Activated B cell treated with CpG ODN at 0.5 μM for 24 hours (primary cell): ENCODE measurements around the gene RNF220. TPM values are rescaled to one million over a fixed set of nuclear protein-coding genes. Genes with fewer than 3 reads are reported as not detected.

Source experiments
- ATAC-seq: fragments of 200-7000 bp; cut with Tn5 transposase; one replicate; pipeline ENCODE4 v1.10.0; 2021; ENCODE audit warnings: low read depth, mild to moderate bottlenecking, moderate library complexity
- CTCF ChIA-PET: fragments of 350-600 bp; sonication (Branson Sonifier 250); formaldehyde crosslinking; loops from one replicate; lab custom pipeline; 2021; ENCODE audit warnings: antibody characterized with exemption; lab: Charles Lee
- POLR2A ChIA-PET: fragments of 350-600 bp; sonication (Branson Sonifier 250); formaldehyde crosslinking; loops from one replicate; lab custom pipeline; 2021; ENCODE audit warnings: antibody characterized with exemption; lab: Charles Lee
- DNase-seq: peaks from one replicate; pipeline ENCODE4 v3.0.0; 2022
- H3K27ac Mint-ChIP-seq: one replicate; pipeline ENCODE4 v1.8.0; 2020; ENCODE audit warnings: mixed read lengths
- H3K27me3 Mint-ChIP-seq: one replicate; pipeline ENCODE4 v1.8.0; 2021; ENCODE audit warnings: mixed read lengths
- H3K36me3 Mint-ChIP-seq: one replicate; pipeline ENCODE4 v1.8.0; 2021; ENCODE audit warnings: low read depth, mixed read lengths
- H3K4me1 Mint-ChIP-seq: one replicate; pipeline ENCODE4 v1.8.0; 2021; ENCODE audit warnings: mixed read lengths
- H3K4me3 Mint-ChIP-seq: one replicate; pipeline ENCODE4 v1.8.0; 2020; ENCODE audit warnings: mild to moderate bottlenecking, mixed read lengths
- H3K9me3 Mint-ChIP-seq: one replicate; pipeline ENCODE4 v1.8.0; 2020; ENCODE audit warnings: mixed read lengths
- intact Hi-C: fragments of 100-400 bp; cut with micrococcal nuclease; formaldehyde crosslinking; loops from one replicate; pipeline ENCODE4 v1.15.1; 2024
- total RNA-seq: library from RNA; stranded (reverse); gene quantifications from 2 replicates; pipeline ENCODE4 v1.2.3, GENCODE V29; 2022
- TF ChIP-seq, protein P1 (sequence below): fragments of 200-600 bp; IDR thresholded peaks from one replicate; pipeline ENCODE4 v1.8.0; 2022; ENCODE audit warnings: antibody characterized with exemption, mild to moderate bottlenecking

Gene RNF220
- total RNA-seq, 1 donor from 2014 or later, result 103 TPM

DNA sequence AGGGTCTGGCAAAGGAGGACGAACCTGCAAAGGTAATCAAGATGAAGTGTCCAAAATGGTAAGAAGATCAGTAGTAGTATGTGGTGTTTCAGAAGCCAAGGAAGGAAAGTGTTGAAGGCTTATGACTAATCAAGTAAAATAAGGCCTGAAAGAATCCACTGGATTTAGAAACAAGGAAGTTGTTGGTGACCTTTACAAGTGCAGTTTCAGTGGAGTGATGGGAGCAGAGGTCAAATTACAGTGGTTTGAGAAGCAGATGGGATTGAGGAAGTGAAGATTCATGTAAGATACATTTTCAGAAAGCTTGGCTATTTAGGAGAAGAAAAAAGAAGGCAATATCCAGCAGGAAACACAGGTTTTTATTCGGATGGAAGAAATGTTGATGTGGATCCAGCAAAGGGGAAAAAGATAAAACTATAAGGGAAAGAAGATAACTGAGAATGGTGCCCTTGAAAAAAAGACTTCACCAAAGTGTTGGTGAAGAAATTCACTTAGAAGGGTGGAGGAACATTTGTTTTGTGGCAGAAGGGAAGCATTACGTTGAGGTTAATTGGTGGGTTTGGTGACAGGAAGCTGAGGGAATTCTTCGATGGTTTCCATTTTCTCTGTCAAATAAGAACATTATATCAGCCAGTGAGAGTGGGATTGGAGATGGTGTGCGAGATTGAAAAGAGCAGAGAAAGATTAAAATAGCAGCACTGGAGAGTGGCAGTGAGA lies 271.6 kb downstream of the RNF220 start:
- TF ChIP-seq, protein P1, sequence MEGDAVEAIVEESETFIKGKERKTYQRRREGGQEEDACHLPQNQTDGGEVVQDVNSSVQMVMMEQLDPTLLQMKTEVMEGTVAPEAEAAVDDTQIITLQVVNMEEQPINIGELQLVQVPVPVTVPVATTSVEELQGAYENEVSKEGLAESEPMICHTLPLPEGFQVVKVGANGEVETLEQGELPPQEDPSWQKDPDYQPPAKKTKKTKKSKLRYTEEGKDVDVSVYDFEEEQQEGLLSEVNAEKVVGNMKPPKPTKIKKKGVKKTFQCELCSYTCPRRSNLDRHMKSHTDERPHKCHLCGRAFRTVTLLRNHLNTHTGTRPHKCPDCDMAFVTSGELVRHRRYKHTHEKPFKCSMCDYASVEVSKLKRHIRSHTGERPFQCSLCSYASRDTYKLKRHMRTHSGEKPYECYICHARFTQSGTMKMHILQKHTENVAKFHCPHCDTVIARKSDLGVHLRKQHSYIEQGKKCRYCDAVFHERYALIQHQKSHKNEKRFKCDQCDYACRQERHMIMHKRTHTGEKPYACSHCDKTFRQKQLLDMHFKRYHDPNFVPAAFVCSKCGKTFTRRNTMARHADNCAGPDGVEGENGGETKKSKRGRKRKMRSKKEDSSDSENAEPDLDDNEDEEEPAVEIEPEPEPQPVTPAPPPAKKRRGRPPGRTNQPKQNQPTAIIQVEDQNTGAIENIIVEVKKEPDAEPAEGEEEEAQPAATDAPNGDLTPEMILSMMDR, result no peak
- Mint-ChIP-seq H3K27me3 (no peaks in the 10 kb centered on the region), H3K4me1 (peaks cover 32% of the 10 kb centered on the region), H3K27ac (no peak overlapping the region), H3K4me3 (no peak overlapping the region), H3K9me3 (no peaks in the 10 kb centered on the region), H3K36me3 (peaks cover 3% of the 10 kb centered on the region)
- intact Hi-C loops, result no loop called here
- DNase-seq (no peak), ATAC-seq (no peak)
- ChIA-PET CTCF (interaction anchor here (3.3 kb wide), 1 partner anchor 20 kb away, joined by 11 read pairs; no protein-coding TSS in a partner anchor), POLR2A (interaction anchor here (0.6 to 5.3 kb wide), 4 partner anchors 13 to 54 kb away, joined by 3 to 89 read pairs (median 6); partner anchors contain the start of gene RNU5D-1)

DNA sequence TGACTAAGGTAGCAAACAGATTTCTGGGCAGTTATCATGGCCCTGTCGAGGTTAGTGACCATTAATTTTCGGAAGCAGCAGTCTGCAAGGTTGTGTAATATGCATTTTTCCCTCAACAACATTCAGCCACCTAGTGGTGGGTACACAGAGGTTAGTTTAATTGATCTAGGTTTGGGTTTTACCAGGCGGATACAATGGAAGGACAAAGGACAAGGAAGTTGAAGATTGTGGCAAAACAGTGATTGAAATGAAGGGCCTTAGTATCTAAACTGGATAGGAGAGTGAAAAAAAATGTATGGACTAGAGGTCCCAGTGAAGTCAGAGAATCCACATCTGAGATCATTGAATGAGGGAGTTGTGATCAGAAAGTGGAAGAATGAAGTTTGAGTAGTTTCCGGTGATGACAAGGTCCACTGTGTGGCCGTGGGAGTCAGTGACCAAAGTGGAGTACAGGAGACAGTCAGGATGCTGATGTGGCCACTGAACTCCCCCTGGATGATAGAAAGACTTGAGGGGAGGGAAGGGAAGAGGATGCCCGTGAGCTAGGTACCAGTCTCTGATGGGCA lies 272.2 kb downstream of the RNF220 start:
- Mint-ChIP-seq H3K4me1 (peaks cover 26% of the 10 kb centered on the region), H3K36me3 (peaks cover 3% of the 10 kb centered on the region), H3K4me3 (no peak overlapping the region), H3K27me3 (no peaks in the 10 kb centered on the region), H3K9me3 (no peaks in the 10 kb centered on the region), H3K27ac (no peak overlapping the region)
- ATAC-seq (no peak), DNase-seq (no peak)
- TF ChIP-seq, protein P1, result no peak
- ChIA-PET POLR2A (interaction anchor here (0.6 to 0.9 kb wide), 2 partner anchors 46 to 130 kb away, joined by 3 read pairs; partner anchors contain the start of gene DYNLT4), CTCF (no interaction called here)
- intact Hi-C loops, result no loop called here

- TF ChIP-seq, protein P1, result no peak
- Mint-ChIP-seq H3K4me1 (peaks cover 18% of the 10 kb centered on the region), H3K27ac (no peak overlapping the region), H3K4me3 (no peak overlapping the region), H3K27me3 (no peaks in the 10 kb centered on the region), H3K9me3 (no peaks in the 10 kb centered on the region), H3K36me3 (peaks cover 3% of the 10 kb centered on the region)
- intact Hi-C loops, result no loop called here
- DNase-seq (no peak), ATAC-seq (no peak)
- CTCF ChIA-PET, result no interaction called here
- POLR2A ChIA-PET, result no interaction called here
Observed at GRCh38 chr1:44678120-44678519, 273.1 kb downstream of the RNF220 start.

- TF ChIP-seq, protein P1, result no peak
- ChIA-PET POLR2A (interaction anchor here (1.6 kb wide), 1 partner anchor 43 kb away, joined by 7 read pairs; no protein-coding TSS in a partner anchor), CTCF (no interaction called here)
- Mint-ChIP-seq H3K27ac (no peak overlapping the region), H3K9me3 (no peaks in the 10 kb centered on the region), H3K4me3 (no peak overlapping the region), H3K36me3 (peaks cover 3% of the 10 kb centered on the region), H3K27me3 (no peaks in the 10 kb centered on the region), H3K4me1 (peaks cover 13% of the 10 kb centered on the region)
- DNase-seq, result no peak
- intact Hi-C loops, result no loop called here
- ATAC-seq, result no peak
Observed at GRCh38 chr1:44678626-44679025, 273.6 kb downstream of the RNF220 start.

DNA sequence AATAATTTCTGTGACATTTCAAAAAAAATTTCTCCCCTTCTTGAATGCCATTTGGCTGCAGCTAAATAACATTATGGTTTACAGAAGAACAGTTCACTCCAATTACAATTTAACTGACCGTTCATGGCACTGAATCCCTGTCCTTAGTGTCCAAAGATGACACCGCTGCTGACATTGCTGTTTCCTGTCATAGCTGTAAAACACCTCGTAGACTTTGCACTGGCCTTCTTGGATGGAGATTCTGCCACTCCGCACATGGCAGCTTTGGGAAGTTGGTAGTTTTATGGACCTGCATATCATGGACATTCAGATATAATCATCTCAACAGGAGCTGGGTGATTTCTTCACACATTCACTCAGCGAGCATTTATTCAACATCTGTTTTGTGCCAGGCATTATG lies 274.4 kb downstream of the RNF220 start:
- no peaks in the 10 kb centered on the region for H3K27me3 Mint-ChIP-seq
- H3K4me1 Mint-ChIP-seq, result peaks cover 11% of the 10 kb centered on the region
- no peak for ATAC-seq
- intact Hi-C loops, result no loop called here
- no peaks in the 10 kb centered on the region for H3K9me3 Mint-ChIP-seq
- no peak for DNase-seq
- no peak overlapping the region for H3K4me3 Mint-ChIP-seq
- ChIA-PET POLR2A (interaction anchor here (1.6 kb wide), 1 partner anchor 42 kb away, joined by 7 read pairs; no protein-coding TSS in a partner anchor), CTCF (no interaction called here)
- no peak overlapping the region for H3K27ac Mint-ChIP-seq
- peaks cover under 1% of the 10 kb centered on the region for H3K36me3 Mint-ChIP-seq
- TF ChIP-seq, protein P1, result no peak
